CD4-positive, alpha-beta T cell treated with Interleukin-15 for 1 hour (primary cell): ENCODE measurements around the gene ZBED1.
A peak's percentile ranks its signal among the peaks of the same experiment; 100 is the strongest.
"Not testable (repeated sequence)": the region's sequence is repeated elsewhere in the genome, so short reads cannot be mapped to it uniquely, and the experiment has no call there.

Experiments
- DNase-seq: peaks from one replicate; pipeline ENCODE4 v3.0.0-alpha.2; 2020

Gene ZBED1

GRCh38 chrX:2500803-2501558 lies at the start of gene ZBED1, which contains the start of gene DHRSX:
Gene ZBED1, minus strand, starts transcription at chrX:2500976. Its CDS starts 10,257 bp downstream, at chrX:2490719.
Gene DHRSX, minus strand, starts transcription at chrX:2500976. Its CDS starts 51 bp downstream, at chrX:2500925.
- peak; percentile 58 for DNase-seq

DNA sequence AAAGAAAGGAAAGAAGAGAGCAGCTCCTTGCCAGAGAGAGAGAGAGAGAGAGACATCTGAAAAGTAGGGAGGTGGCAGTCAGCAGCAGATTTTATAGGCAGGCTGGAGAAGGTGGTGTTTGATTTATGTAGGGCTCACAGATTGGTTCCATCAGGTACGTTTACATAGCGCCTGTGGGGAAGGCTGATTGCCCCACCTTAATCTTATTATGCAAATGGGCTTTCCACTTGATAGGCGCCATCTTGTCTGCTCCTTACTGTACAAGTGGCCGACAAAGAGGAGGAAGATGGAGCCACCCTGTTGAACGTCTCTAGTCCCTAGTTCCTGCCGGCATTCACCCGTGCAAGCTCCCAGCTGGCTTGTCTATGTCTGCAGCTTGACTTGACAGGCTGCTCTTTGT lies 49.1 kb upstream of the ZBED1 start:
- no peak for DNase-seq

GRCh38 chrX:2548711-2549423 lies 48.1 kb upstream of the ZBED1 start:
- no peak for DNase-seq

- no peak for DNase-seq
Measured at GRCh38 chrX:2547736-2548135, 47.0 kb upstream of the ZBED1 start.

- no peak for DNase-seq
Measured at GRCh38 chrX:2546496-2546895, 45.7 kb upstream of the ZBED1 start.

DNA sequence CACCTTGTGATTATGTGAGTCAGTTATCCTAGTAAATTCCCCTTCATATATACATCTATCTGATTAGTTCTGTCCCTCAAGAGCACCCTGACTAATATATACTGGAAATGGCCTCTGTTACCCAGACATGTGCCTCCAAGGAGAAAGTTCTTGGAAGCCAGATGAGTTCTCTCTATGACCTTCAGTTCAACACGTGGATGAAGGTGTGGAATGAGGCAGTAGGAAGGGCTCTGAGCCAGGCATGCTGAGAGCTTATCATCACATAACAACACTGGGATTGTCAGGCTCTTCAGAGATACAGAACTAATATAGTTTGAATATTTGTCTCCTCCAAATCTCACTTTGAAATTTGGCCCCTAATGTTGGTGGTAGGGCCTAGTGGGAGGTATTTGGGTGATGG lies 44.4 kb upstream of the ZBED1 start:
- DNase-seq: no peak

DNA sequence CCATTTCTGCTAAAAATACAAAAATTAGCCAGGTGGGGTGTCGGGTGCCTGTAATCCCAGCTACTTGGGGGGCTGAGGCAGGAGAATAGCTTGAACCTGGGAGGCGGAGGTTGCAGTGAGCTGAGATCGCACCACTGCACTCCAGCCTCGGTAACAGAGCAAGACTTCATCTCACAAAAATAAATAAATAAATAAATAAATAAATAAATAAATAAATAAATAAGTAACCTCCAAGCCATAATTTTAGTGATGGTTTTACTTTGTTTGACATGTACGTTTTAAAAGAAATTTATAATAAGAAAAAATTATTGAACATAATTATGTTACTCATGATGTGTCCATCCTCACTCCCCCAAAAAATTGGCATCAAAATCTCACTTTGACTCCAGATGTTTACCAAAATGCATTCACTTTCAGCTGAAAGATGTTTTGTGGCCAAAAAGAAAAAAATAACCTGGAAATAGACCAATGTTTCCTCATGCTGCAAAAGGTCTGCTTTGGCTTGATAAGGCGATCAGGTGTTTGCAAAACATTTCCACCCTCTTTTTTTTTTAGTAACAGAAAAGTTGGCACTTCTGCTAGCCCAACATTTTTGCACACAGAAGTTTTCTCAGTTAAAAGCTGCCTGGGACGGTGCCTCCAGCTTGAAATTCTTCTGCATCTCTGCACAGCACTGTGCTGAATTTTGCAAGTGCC lies 42.2 kb upstream of the ZBED1 start:
- no peak for DNase-seq

- no peak for DNase-seq
Measured at GRCh38 chrX:2541603-2542002, 40.8 kb upstream of the ZBED1 start.

DNA sequence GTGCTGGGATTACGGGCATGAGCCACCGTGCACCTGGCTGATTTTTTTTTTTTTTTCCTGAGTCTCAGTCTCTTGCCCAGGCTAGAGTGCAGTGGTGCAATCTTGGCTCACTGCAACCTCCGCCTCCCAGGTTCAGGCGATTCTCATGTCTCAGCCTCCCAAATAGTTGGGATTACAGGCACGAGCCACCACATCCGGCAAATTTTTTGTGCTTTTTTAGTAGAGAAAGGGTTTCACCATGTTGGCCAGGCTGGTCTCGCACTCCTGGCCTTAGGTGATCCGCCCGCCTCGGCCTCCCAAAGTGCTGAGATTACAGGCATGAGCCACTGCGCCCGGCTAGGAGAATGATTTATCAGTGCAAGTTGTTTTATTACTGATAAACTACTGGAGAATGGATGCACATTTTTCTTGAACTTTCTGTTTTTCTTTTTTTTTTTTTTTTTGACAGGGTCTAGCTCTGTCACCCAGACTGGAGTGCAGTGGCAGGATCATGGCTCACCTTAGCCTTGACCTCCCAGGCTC lies 39.7 kb upstream of the ZBED1 start:
- no peak for DNase-seq

DNA sequence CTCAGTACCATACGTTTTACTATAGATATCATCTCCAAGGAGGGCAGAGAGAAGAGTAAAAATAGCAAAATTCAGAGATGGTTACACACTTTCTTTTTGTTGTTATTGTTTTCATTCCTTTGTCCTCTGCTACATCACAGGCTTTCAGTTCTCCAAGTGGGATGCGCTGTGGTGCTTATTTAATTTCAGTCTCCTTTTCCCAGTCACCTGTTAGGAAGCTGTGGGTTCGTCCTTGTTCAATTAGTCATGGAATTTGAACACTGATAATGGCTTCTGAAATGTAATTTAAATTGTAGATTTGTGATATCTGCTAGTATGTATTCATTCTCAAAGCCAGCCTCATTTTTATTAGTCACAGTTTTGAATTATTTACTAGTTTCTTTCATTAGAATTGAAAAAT lies 38.8 kb upstream of the ZBED1 start:
- no peak for DNase-seq

- DNase-seq: no peak
Measured at GRCh38 chrX:2538031-2538757, 37.4 kb upstream of the ZBED1 start.

GRCh38 chrX:2536974-2537373 lies 36.2 kb upstream of the ZBED1 start:
- no peak for DNase-seq

DNA sequence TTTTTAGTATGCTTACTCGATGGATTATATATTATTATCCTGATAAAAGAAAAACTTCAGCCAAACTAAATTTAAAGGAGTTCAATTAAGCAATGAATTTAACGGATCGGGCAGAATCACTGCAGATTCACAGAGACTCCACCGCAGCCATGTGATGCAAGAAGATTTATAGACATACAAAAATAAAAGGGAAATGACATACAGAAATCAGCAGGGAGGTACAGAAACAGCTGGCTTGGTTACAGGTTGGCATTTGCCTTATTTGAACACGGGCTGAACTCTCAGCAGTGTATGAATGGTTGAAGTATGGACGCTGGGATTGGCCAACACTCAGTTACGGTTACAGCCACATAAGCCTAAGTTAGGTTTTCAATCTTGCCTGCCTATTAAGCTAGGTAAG lies 35.4 kb upstream of the ZBED1 start:
- DNase-seq: no peak

GRCh38 chrX:2534261-2535021 lies 33.7 kb upstream of the ZBED1 start:
- DNase-seq: not testable (repeated sequence)

- no peak for DNase-seq
Measured at GRCh38 chrX:2533424-2533823, 32.6 kb upstream of the ZBED1 start.

GRCh38 chrX:2526390-2526789 lies 25.6 kb upstream of the ZBED1 start:
- no peak for DNase-seq

GRCh38 chrX:2523911-2524310 lies 23.1 kb upstream of the ZBED1 start:
- DNase-seq: no peak

DNA sequence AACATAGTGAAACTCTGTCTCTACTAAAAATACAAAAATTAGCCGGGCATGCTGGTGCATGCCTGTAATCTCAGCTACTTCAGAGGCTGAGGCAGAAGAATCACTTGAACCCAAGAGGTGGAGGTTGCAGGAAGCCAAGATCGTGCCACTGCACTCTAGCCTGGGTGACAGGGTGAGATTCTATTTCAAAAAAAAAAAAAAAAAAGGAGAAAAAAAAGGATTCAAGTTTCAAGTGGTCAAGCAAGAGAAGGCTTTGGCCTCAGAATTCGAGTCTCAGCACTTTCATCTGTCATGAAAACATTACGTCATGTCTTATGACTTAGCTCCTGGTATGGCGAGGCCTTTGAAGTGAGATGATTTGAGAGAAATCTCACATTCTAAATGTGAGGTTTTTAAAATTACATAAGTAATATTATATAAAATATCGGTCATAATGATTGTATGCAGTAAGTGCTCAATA lies 21.2 kb upstream of the ZBED1 start:
- DNase-seq: no peak

- peak; percentile 68 for DNase-seq
Measured at GRCh38 chrX:2521092-2521926, 20.5 kb upstream of the ZBED1 start.

DNA sequence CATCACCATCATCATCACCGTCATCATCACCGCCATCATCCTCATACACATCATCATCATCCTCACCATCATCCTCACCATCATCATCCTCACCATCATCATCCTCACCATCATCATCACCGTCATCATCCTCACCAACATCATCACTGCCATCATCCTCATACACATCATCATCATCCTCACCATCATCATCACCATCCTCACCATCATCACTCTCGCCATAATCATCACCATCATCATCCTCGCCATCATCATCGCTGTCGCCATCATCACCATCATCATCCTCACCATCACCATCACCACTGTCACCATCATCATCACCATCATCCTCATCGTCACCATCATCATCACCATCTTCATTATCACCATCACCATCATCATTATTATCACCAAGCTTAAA lies 19.8 kb upstream of the ZBED1 start:
- no peak for DNase-seq

DNA sequence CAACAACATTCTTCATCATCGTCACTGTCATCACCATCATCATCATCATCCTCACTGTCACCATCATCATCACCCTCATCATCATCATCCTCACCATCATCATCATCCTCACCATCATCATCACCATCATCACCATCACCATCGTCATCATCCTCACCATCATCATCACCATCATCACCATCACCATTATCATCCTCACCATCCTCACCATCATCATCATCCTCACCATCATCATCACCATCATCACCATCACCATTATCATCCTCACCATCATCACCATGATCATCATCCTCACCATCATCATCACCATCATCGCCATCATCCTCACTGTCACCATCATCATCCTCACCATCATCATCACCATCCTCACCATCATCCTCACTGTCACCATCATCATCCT lies 18.9 kb upstream of the ZBED1 start:
- DNase-seq: not testable (repeated sequence)
